Body of pancreas (tissue), 4 donors: Measurements from ENCODE around the gene ARL4A. TPM values are rescaled to one million over a fixed set of nuclear protein-coding genes. Genes with fewer than 3 reads are reported as not detected.

ENCODE experiments used
- ATAC-seq: fragments of 150-250 bp; one replicate; pipeline ENCODE4 v1.9.1; 2016
- DNase-seq, 4 donors: peaks; one replicate each; pipeline ENCODE4 v3.0.0-alpha.2; 2019
- H3K27ac ChIP-seq, 4 donors: fragments of 200-600 bp; sonication (generic); 1 replicate in 3 of 4; 2 replicates in 1 of 4; pipeline versions ENCODE4 v1.5.1 to v1.6.1; 2016 to 2019; ENCODE audit warnings: mild to moderate bottlenecking in 1 of 4, mixed read lengths in 1 of 4, moderate library complexity in 1 of 4
- H3K27me3 ChIP-seq, 2 donors: fragments of 200-600 bp; sonication (generic); one replicate each; pipeline ENCODE4 v1.6.0; 2016; ENCODE audit warnings: mild to moderate bottlenecking in 1 of 2
- H3K36me3 ChIP-seq, 2 donors: fragments of 200-600 bp; sonication (generic); replicated peaks in 1 of 2; 2 replicates each; pipeline ENCODE4 v1.5.1; 2016; ENCODE audit warnings: low read depth in 2 of 2; ENCODE audit not compliant: insufficient read depth in 1 of 2
- H3K4me1 ChIP-seq: fragments of 200-600 bp; sonication (generic); one replicate; pipeline ENCODE4 v1.6.0; 2016
- H3K4me3 ChIP-seq, 2 donors: fragments of 200-600 bp; sonication (generic); 1 replicate in 1 of 2; 2 replicates in 1 of 2; pipeline ENCODE4 v1.5.1; 2016 to 2019
- H3K9me3 ChIP-seq, 3 donors: fragments of 200-600 bp; sonication (generic); 1 replicate in 2 of 3; 2 replicates in 1 of 3; pipeline ENCODE4 v1.5.1; 2016
- CTCF ChIP-seq, 7 experiments: fragments of 450-650 bp in 4 of 7; fragments of 200-600 bp in 3 of 7; sonication (generic) in 3 of 7; IDR thresholded peaks; one replicate each; pipeline ENCODE4 v1.5.1; 2016 to 2019; ENCODE audit warnings: antibody characterized with exemption in 7 of 7
- POLR2A ChIP-seq, 3 donors: fragments of 450-650 bp; IDR thresholded peaks; one replicate each; pipeline ENCODE4 v1.6.1; 2016; ENCODE audit warnings: antibody characterized with exemption in 3 of 3, mild to moderate bottlenecking in 2 of 3
- WGBS, 2 donors: methylation state at CpG; one replicate each; pipeline ENCODE4 v1.1.5; 2017; 5-methylcytosine and 5-hydroxymethylcytosine counted together
- intact Hi-C: fragments of 100-400 bp; cut with DNase I; formaldehyde crosslinking; loops from one replicate; pipeline ENCODE4 v1.15.1; 2023
- total RNA-seq, 2 donors: library from RNA; depleted of rRNA; stranded (reverse); fragments of >200 nt; gene quantifications; one replicate each; pipeline ENCODE4 v1.1.0, GENCODE V29; 2016

Gene ARL4A
- total RNA-seq: 10 to 100 TPM in 1 of 2 donors, 1 to 10 TPM in 1; 4.0 to 13.0 TPM

- Histone ChIP-seq H3K27ac (peak within 1 kb of the TSS; percentile 91 to 97 (median 94)), H3K4me1 (peaks cover 17% of the 10 kb centered on the region), H3K36me3 (no peaks in the 10 kb centered on the region), H3K4me3 (peak within 1 kb of the TSS; percentile 85), H3K27me3 (no peaks in the 10 kb centered on the region), H3K9me3 (no peaks in the 10 kb centered on the region)
- peak; percentile 92 for ATAC-seq
- DNase-seq: peak; percentile 99 to 100 (median 100)
- WGBS, 2 donors: 0 to 2% methylated on average over 20 to 69 of the region's 73 CpGs
- intact Hi-C loops: no loop called here
- TF ChIP-seq CTCF (IDR thresholded peaks at IDR 0.05) (peak; percentile 18 to 79 (median 71)), POLR2A (IDR thresholded peaks at IDR 0.05) (peak; percentile 76 to 91 (median 91))
Observed at GRCh38 chr7:12686891-12687717, at the start of gene ARL4A. Gene ARL4A, plus strand, starts transcription at chr7:12687633. Its CDS starts 622 bp downstream, at chr7:12688255.

GRCh38 chr7:12637819-12638592 is 49.4 kb upstream of the ARL4A start:
- Histone ChIP-seq H3K36me3 (no peaks in the 10 kb centered on the region), H3K27me3 (no peaks in the 10 kb centered on the region), H3K9me3 (no peaks in the 10 kb centered on the region), H3K4me3 (no peak overlapping the region), H3K4me1 (peaks cover 5% of the 10 kb centered on the region), H3K27ac (no peak overlapping the region)
- 13 to 33% methylated on average over 4 of the region's 4 CpGs for whole genome bisulfite sequencing, 2 donors
- DNase-seq (no peak), ATAC-seq (no peak)
- intact Hi-C loops: no loop called here
- TF ChIP-seq POLR2A (IDR thresholded peaks at IDR 0.05): no peak
- no peak for TF ChIP-seq CTCF (IDR thresholded peaks at IDR 0.05)

GRCh38 chr7:12638851-12639456 is 48.5 kb upstream of the ARL4A start:
- WGBS, 2 donors: 6 to 8% methylated on average over 6 of the region's 6 CpGs
- intact Hi-C loops: no loop called here
- peak; percentile 44 to 73 (median 69) for TF ChIP-seq CTCF (IDR thresholded peaks at IDR 0.05)
- TF ChIP-seq POLR2A (IDR thresholded peaks at IDR 0.05): no peak
- H3K27ac ChIP-seq: no peak overlapping the region
- no peaks in the 10 kb centered on the region for H3K27me3 ChIP-seq
- no peaks in the 10 kb centered on the region for H3K9me3 ChIP-seq
- no peaks in the 10 kb centered on the region for H3K36me3 ChIP-seq
- peaks cover 5% of the 10 kb centered on the region for H3K4me1 ChIP-seq
- DNase-seq: no peak
- H3K4me3 ChIP-seq: no peak overlapping the region
- ATAC-seq: peak; percentile 53

- Histone ChIP-seq H3K4me3 (no peak overlapping the region), H3K27ac (no peak overlapping the region), H3K9me3 (no peaks in the 10 kb centered on the region), H3K27me3 (no peaks in the 10 kb centered on the region), H3K36me3 (no peaks in the 10 kb centered on the region), H3K4me1 (peaks cover 5% of the 10 kb centered on the region)
- 52 to 56% methylated on average over 7 of the region's 7 CpGs for WGBS, 2 donors
- TF ChIP-seq CTCF (IDR thresholded peaks at IDR 0.05) (no peak), POLR2A (IDR thresholded peaks at IDR 0.05) (no peak)
- intact Hi-C loops: loop anchor here (5.0 kb wide), 1 partner anchor 627 kb away; no protein-coding TSS in a partner anchor
- ATAC-seq (no peak), DNase-seq (no peak)
Observed at GRCh38 chr7:12640299-12641096, 46.9 kb upstream of the ARL4A start.
